Measurements from ENCODE around the gene HPSE2. TPM values are rescaled to one million over a fixed set of nuclear protein-coding genes. Genes with fewer than 3 reads are reported as not detected.

Gene HPSE2
- polyA plus RNA-seq, 1 experiment: not detected

GRCh38 chr10:98596404-98596803 is 639.2 kb downstream of the HPSE2 start:
- Histone ChIP-seq H3K36me3 (ENCODE audit: control insufficient read depth, insufficient read depth, low read length) (no peaks in the 10 kb centered on the region), H3K4me3 (ENCODE audit: low read depth, low read length) (no peak overlapping the region), H3K27me3 (ENCODE audit: control insufficient read depth, insufficient read depth, low read length) (no peaks in the 10 kb centered on the region)
- CTCF ChIA-PET: no interaction called here
- POLR2A ChIA-PET: no interaction called here
- no peak for DNase-seq (ENCODE audit: low read depth)
- no peak for TF ChIP-seq CTCF (IDR thresholded peaks at IDR 0.05; ENCODE audit: insufficient read depth, low read depth, low read length)

- ChIA-PET CTCF (interaction anchor here (0.8 to 1.6 kb wide), 2 partner anchors 11 to 22 kb away, joined by 3 to 4 read pairs; no protein-coding TSS in a partner anchor), POLR2A (no interaction called here)
- Histone ChIP-seq H3K4me3 (ENCODE audit: low read depth, low read length) (no peak overlapping the region), H3K27me3 (ENCODE audit: control insufficient read depth, insufficient read depth, low read length) (no peaks in the 10 kb centered on the region), H3K36me3 (ENCODE audit: control insufficient read depth, insufficient read depth, low read length) (no peaks in the 10 kb centered on the region)
- no peak for DNase-seq (ENCODE audit: low read depth)
- no peak for TF ChIP-seq CTCF (IDR thresholded peaks at IDR 0.05; ENCODE audit: insufficient read depth, low read depth, low read length)
These were observed 646.0 kb downstream of the HPSE2 start for GRCh38 chr10:98589691-98590090.

GRCh38 chr10:98589007-98589406 is 646.6 kb downstream of the HPSE2 start:
- CTCF ChIA-PET: interaction anchor here (1.0 to 1.4 kb wide), 3 partner anchors 12 to 280 kb away, joined by 3 to 4 read pairs (median 4); no protein-coding TSS in a partner anchor
- POLR2A ChIA-PET: no interaction called here
- TF ChIP-seq CTCF (IDR thresholded peaks at IDR 0.05; ENCODE audit: insufficient read depth, low read depth, low read length): no peak

GRCh38 chr10:98587156-98587837 is 648.4 kb downstream of the HPSE2 start:
- POLR2A ChIA-PET: no interaction called here
- H3K36me3 ChIP-seq (ENCODE audit: control insufficient read depth, insufficient read depth, low read length): no peaks in the 10 kb centered on the region
- no peak for DNase-seq (ENCODE audit: low read depth)
- TF ChIP-seq CTCF (IDR thresholded peaks at IDR 0.05; ENCODE audit: insufficient read depth, low read depth, low read length): no peak
- H3K4me3 ChIP-seq (ENCODE audit: low read depth, low read length): no peak overlapping the region
- CTCF ChIA-PET: no interaction called here
- no peaks in the 10 kb centered on the region for H3K27me3 ChIP-seq (ENCODE audit: control insufficient read depth, insufficient read depth, low read length)

More at GRCh38 chr10:98589007-98589406, 646.6 kb downstream of the HPSE2 start:
- no peaks in the 10 kb centered on the region for H3K36me3 ChIP-seq (ENCODE audit: control insufficient read depth, insufficient read depth, low read length)
- no peaks in the 10 kb centered on the region for H3K27me3 ChIP-seq (ENCODE audit: control insufficient read depth, insufficient read depth, low read length)
- H3K4me3 ChIP-seq (ENCODE audit: low read depth, low read length): no peak overlapping the region
- DNase-seq (ENCODE audit: low read depth): no peak

- POLR2A ChIA-PET: no interaction called here
- CTCF ChIA-PET: interaction anchor here (1.0 kb wide), 1 partner anchor 18 kb away, joined by 3 read pairs; no protein-coding TSS in a partner anchor
- DNase-seq (ENCODE audit: low read depth): no peak
- no peak overlapping the region for H3K4me3 ChIP-seq (ENCODE audit: low read depth, low read length)
- H3K27me3 ChIP-seq (ENCODE audit: control insufficient read depth, insufficient read depth, low read length): no peaks in the 10 kb centered on the region
- H3K36me3 ChIP-seq (ENCODE audit: control insufficient read depth, insufficient read depth, low read length): no peaks in the 10 kb centered on the region
- TF ChIP-seq CTCF (IDR thresholded peaks at IDR 0.05; ENCODE audit: insufficient read depth, low read depth, low read length): no peak
These were observed 649.6 kb downstream of the HPSE2 start for GRCh38 chr10:98586096-98586495.

Measured in BJ (cell line).